HFFc6 (cell line): ENCODE results near the gene SSUH2. TPM values are rescaled to one million over a fixed set of nuclear protein-coding genes. Genes with fewer than 3 reads are reported as not detected.
"Not testable (repeated sequence)": the region's sequence is repeated elsewhere in the genome, so short reads cannot be mapped to it uniquely, and the experiment has no call there.

Source experiments
- DNase-seq: peaks from one replicate; pipeline ENCODE4 v3.0.0-alpha.2; 2018
- H3K27ac Mint-ChIP-seq: 2 replicates; pipeline ENCODE4 v1.8.0; 2020; ENCODE audit warnings: mild to moderate bottlenecking, mixed read lengths
- H3K27me3 Mint-ChIP-seq: 2 replicates; pipeline ENCODE4 v1.8.0; 2021; ENCODE audit warnings: mild to moderate bottlenecking, moderate library complexity, mixed read lengths; ENCODE audit not compliant: insufficient read depth
- H3K36me3 Mint-ChIP-seq: 2 replicates; pipeline ENCODE4 v1.8.0; 2021; ENCODE audit warnings: low read depth, mixed read lengths
- H3K4me1 Mint-ChIP-seq: 2 replicates; pipeline ENCODE4 v1.8.0; 2020; ENCODE audit warnings: low read depth, mixed read lengths
- H3K4me3 Mint-ChIP-seq: 2 replicates; pipeline ENCODE4 v1.8.0; 2020; ENCODE audit warnings: mild to moderate bottlenecking, moderate library complexity, mixed read lengths
- H3K9me3 Mint-ChIP-seq: 2 replicates; pipeline ENCODE4 v1.8.0; 2020; ENCODE audit warnings: mild to moderate bottlenecking, mixed read lengths
- long read RNA-seq: library from polyadenylated mRNA; unstranded; transcript quantifications from one replicate; pipeline ENCODE4 v2.0.0, GENCODE V29; 2019
- total RNA-seq, 6 experiments: library from RNA; stranded (reverse); fragmentation: NEBNext Ultra II Directional; extraction: Animal tissue kit (Norgen Biotek cat#: 25700); gene quantifications; 2 replicates in 1 of 6; 3 replicates in 5 of 6; pipeline ENCODE4 v1.2.3, GENCODE V29; 2021
- TF ChIP-seq, protein P1 (sequence below): fragments of 200-600 bp; sonication (generic); IDR thresholded peaks from 2 replicates; pipeline ENCODE4 v1.5.0; 2021; ENCODE audit warnings: antibody characterized with exemption, mild to moderate bottlenecking

The SSUH2 gene, protein sequence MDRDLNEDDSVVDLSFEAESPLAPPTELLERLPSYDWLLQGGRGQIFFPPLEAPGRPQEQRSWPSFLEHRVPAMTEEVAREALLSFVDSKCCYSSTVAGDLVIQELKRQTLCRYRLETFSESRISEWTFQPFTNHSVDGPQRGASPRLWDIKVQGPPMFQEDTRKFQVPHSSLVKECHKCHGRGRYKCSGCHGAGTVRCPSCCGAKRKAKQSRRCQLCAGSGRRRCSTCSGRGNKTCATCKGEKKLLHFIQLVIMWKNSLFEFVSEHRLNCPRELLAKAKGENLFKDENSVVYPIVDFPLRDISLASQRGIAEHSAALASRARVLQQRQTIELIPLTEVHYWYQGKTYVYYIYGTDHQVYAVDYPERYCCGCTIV
- total RNA-seq = under 1 TPM in 4 of 6 experiments, not detected in 2; 0.28 to 0.51 (median 0.37) TPM
- long read RNA-seq = 0 reads

DNA sequence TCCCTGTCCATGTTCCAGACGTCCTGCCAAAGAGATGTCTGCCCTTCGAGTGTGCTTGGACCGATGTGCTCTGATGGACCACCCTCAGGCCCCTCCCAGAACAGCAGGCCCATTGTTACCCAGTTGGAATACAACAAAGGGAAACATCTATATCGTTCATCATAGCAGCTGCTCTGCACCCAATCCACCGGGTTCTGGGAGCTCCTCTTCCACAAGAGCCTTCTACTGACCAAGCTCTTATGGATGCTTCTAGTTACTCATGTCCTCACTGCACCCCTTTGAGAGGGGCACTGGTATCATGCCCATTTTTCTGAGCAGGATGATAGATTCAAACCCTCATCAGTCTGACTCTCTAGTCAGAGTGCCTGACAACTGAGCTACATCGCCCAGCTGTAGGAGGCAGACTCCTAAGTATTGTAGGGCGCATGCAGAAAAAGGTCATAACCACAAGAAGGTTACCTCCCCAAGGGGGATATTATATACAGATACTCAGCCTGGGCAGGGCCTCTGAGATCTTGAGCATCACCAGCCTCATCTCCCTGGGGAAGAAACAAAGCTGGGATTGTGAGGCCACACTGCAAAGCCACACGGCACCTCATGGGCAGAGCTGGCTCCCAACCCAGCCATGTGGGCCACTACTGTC lies at the start of gene SSUH2:
TSS of gene SSUH2 (minus strand) at position 51 of the 643 bp plus-strand sequence. CDS start at position 11, 40 bp downstream.
- DNase-seq = no peak
- TF ChIP-seq, protein P1, sequence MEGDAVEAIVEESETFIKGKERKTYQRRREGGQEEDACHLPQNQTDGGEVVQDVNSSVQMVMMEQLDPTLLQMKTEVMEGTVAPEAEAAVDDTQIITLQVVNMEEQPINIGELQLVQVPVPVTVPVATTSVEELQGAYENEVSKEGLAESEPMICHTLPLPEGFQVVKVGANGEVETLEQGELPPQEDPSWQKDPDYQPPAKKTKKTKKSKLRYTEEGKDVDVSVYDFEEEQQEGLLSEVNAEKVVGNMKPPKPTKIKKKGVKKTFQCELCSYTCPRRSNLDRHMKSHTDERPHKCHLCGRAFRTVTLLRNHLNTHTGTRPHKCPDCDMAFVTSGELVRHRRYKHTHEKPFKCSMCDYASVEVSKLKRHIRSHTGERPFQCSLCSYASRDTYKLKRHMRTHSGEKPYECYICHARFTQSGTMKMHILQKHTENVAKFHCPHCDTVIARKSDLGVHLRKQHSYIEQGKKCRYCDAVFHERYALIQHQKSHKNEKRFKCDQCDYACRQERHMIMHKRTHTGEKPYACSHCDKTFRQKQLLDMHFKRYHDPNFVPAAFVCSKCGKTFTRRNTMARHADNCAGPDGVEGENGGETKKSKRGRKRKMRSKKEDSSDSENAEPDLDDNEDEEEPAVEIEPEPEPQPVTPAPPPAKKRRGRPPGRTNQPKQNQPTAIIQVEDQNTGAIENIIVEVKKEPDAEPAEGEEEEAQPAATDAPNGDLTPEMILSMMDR = no peak
- H3K27me3 Mint-ChIP-seq = peaks cover 22% of the 10 kb centered on the region
- H3K4me3 Mint-ChIP-seq = no peak within 1 kb of the TSS
- H3K9me3 Mint-ChIP-seq = no peaks in the 10 kb centered on the region
- H3K36me3 Mint-ChIP-seq = no peaks in the 10 kb centered on the region
- no peak within 1 kb of the TSS for H3K27ac Mint-ChIP-seq
- no peaks in the 10 kb centered on the region for H3K4me1 Mint-ChIP-seq

DNA sequence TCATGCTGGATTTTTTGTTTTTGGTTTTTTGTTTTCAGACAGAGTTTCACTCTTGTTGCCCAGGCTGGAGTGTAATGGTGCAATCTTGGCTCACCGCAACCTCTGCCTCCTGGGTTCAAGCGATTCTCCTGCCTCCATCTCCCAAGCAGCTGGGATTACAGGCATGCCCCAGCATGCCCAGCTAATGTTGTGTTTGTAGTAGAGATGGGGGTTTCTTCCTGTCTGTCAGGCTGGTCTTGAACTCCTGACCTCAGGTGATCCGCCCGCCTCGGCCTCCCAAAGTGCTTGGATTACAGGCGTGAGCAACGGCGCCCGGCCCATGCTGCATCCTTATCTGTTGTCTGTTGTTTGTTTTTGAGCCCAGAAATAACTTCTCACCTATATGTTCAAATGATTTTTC lies 46.7 kb upstream of the SSUH2 start:
- H3K27ac Mint-ChIP-seq, H3K27me3 Mint-ChIP-seq, H3K4me1 Mint-ChIP-seq, H3K4me3 Mint-ChIP-seq, H3K9me3 Mint-ChIP-seq, DNase-seq, H3K36me3 Mint-ChIP-seq: not testable (repeated sequence)

DNA sequence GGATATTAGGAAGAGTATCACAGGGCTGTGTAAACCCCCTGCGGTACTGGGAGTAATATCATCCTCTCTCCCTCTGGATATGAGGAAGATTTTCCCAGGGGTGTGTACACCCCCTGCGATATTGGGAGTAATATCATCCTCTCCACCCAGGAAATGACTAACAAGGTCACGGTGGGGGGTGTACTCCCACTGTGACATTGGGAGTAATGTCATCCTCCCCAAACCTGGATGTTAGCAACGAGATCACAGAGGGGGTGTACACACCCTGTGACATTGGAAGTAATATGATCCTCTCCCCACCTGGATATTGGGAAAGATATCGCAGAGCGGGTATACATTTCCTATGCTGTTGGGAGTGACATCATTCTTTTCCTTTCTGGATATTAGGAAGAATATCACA lies 40.4 kb upstream of the SSUH2 start:
- not testable (repeated sequence) for DNase-seq, H3K4me3 Mint-ChIP-seq, H3K27me3 Mint-ChIP-seq, H3K36me3 Mint-ChIP-seq, H3K27ac Mint-ChIP-seq, H3K9me3 Mint-ChIP-seq, H3K4me1 Mint-ChIP-seq

DNA sequence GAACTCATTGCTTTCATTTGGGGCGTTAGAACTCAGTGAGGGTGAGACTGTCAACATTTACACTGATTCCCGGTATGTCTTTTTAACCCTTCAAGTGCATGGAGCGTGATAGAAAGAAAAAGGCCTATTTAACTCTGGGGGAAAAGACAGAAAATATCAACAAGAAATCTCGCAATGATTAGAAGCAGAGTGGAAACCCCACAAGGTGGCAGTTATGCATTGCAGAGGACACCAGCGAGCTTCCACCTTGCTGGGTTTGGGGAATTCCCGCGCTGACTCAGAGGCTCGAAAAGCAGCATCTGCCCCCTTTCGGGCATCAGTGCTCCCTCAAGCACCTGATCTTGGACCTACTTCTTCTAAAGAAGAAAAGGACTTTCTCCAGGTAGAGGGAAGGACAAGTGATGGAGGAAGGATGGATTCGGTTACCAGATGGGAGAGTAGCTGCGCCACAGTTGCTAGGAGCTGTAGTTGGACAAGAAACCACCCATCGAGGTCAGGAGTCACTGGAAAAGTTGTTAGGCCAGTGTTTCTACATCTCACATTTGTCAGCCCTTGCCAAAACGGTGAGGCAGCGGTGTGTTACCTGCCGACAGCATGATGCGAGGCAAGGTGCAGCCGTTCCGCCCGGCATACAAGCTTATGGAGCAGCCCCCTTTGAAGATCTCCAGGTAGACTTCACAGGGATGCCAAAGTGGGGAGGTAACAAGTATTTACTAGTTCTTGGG lies 38.4 kb upstream of the SSUH2 start:
- H3K4me3 Mint-ChIP-seq, DNase-seq, H3K27ac Mint-ChIP-seq, H3K36me3 Mint-ChIP-seq, H3K27me3 Mint-ChIP-seq, H3K9me3 Mint-ChIP-seq: not testable (repeated sequence)
- peaks cover 13% of the 10 kb centered on the region for H3K4me1 Mint-ChIP-seq

DNA sequence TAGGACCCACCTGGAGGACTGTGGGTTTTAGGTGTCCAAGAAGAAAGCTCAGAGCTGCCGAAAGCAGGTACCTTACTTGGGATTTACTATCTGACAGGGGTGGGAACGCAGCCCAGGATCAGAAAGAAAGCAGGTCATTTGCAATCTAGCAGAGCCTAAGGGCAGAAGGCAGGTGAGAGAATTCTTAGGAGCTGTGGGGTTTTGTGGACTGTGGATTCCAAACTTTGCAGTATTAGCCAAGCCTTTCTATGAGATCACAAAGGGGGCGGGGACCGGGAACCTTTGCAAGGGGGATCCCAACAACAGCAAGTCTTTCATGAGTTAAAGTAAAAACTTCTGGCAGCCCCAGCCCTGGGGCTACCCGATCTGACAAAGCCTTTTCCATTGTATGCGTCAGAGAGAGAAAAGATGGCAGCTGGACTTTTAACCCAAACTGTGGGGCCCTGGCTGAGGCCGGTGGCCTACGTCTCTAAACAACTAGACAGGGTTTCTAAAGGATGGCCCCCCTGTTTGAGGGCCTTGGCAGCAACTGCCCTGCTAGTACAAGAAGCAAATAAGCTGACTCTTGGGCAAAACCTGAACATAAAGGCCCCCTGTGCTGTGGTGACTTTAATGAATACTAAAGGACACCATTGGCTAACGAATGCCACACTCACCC lies 37.4 kb upstream of the SSUH2 start:
- H3K4me3 Mint-ChIP-seq, H3K36me3 Mint-ChIP-seq, DNase-seq, H3K27ac Mint-ChIP-seq, H3K9me3 Mint-ChIP-seq, H3K27me3 Mint-ChIP-seq: not testable (repeated sequence)
- peaks cover 13% of the 10 kb centered on the region for H3K4me1 Mint-ChIP-seq

DNA sequence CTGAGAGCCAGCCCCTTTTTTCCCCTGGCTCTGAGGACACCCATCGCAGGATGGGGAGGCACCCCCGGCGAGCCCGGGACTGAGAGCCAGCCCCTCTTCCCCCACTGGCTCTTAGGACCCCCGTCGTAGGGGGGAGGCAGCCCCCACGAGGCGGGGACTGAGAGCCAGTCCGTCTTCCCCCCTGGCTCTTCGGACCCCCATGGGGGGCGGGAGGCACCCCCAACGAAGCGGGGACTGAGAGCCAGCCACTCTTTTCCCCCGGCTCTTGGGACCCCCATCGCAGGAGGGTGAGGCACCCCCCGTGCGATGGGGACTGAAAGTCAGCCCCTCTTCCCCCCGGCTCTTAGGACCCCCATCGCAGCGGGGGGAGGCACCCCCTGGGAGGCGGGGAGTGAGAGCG lies 36.8 kb upstream of the SSUH2 start:
- Mint-ChIP-seq H3K4me1 (peaks cover 13% of the 10 kb centered on the region), H3K4me3 (no peak overlapping the region), H3K9me3 (no peaks in the 10 kb centered on the region), H3K27ac (no peak overlapping the region), H3K27me3 (no peaks in the 10 kb centered on the region), H3K36me3 (no peaks in the 10 kb centered on the region)
- TF ChIP-seq, protein P1 = no peak
- DNase-seq = no peak

DNA sequence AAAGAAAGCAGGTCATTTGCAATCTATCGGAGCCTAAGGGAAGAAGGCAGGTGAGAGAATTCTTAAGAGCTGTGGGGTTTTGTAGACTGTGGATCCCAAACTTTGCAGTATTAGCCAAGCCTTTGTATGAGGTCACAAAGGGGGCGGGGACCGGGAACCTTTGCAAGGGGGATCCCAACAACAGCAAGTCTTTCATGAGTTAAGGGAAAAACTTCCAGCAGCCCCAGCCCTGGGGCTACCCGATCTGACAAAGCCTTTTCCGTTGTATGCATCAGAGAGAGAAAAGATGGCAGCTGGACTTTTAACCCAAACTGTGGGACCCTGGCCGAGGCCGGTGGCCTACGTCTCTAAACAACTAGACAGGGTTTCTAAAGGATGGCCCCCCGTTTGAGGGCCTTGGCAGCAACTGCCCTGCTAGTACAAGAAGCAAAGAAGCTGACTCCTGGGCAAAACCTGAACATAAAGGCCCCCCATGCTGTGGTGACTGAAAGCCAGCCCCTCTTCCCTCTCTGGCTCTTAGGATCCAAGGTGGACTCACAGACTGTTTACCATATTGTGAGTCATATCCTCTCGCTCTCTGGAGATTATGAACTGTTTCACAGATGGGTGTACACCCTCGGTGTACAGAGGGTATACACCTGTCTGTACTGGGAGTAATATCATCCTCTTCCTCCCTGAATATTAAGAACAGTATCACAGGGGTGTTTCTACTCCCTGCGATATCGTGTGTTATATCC lies 35.4 kb upstream of the SSUH2 start:
- H3K36me3 Mint-ChIP-seq, H3K9me3 Mint-ChIP-seq, DNase-seq, H3K4me3 Mint-ChIP-seq, H3K27ac Mint-ChIP-seq, H3K27me3 Mint-ChIP-seq: not testable (repeated sequence)
- H3K4me1 Mint-ChIP-seq = peaks cover 13% of the 10 kb centered on the region
